ENCODE results near the gene CACNG3.

GRCh38 chr16:24409045-24409444, 152.9 kb downstream of the CACNG3 start:
- no peak for TF ChIP-seq SMC3 (conservative IDR thresholded peaks at IDR 0.05; ENCODE audit: poor library complexity)
- TF ChIP-seq CTCF (IDR thresholded peaks at IDR 0.05; ENCODE audit: poor library complexity, severe bottlenecking) = no peak
- no peak for TF ChIP-seq EP300 (conservative IDR thresholded peaks at IDR 0.05; ENCODE audit: poor library complexity, severe bottlenecking)
- no peak for TF ChIP-seq RAD21 (conservative IDR thresholded peaks at IDR 0.05)
- no peak for TF ChIP-seq POLR2AphosphoS5 (IDR thresholded peaks at IDR 0.05)
- no peak for TF ChIP-seq REST (IDR thresholded peaks at IDR 0.05; ENCODE audit: borderline replicate concordance)

All from neural cell (in vitro differentiated cells).